GM21528 (cell line): Measurements from ENCODE around the gene SSR2.

Experiments
- ATAC-seq: cut with Tn5 transposase; IDR thresholded peaks from one replicate; pipeline ENCODE4 v1.9.1; 2021; ENCODE audit warnings: mild to moderate bottlenecking, moderate library complexity; ENCODE audit not compliant: unreplicated experiment, low FRiP score

Gene SSR2

DNA sequence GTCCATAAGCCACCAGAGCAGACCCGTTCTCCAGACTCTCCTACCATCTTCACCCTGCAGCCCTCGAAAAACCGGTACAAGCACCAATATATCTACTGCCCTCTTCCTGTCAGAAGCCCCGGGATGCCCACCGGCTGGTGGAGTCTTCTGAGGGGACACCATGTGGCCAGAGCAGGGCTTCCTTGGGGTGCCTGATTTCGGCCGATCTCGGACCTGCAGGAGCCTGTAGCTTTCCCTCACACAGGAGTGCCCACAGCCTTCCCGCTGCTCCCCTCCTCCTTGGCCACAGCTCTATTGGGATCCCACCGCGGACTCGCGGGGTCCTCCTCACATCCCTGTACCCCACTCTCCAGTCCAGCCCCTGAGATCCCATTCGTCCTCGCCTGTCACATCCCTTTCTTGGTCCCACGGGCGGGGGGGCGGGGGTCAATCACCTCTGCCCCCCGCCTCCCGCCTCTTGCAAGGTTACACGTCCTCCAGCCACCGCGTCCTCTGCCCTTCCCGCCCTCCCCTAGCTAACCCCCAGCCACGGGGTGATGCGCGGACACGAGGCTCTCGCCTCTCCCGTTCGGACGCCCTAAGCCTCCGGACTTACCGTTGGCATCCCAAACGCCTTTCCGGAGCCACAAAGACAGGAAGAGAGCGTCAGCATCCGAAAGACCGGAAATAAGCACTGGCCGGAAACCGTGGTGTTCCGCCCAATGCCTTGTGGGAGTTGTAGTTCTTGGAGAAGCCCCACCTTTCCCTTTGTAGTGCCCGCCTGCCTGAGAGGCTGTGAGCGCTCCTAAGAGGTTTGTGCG lies at the start of gene SSR2:
SSR2 (minus strand) TSS at position 659 of the 800 bp plus-strand sequence. CDS start 784 bp downstream, outside the sequence.
- ATAC-seq: peak; percentile 94

DNA sequence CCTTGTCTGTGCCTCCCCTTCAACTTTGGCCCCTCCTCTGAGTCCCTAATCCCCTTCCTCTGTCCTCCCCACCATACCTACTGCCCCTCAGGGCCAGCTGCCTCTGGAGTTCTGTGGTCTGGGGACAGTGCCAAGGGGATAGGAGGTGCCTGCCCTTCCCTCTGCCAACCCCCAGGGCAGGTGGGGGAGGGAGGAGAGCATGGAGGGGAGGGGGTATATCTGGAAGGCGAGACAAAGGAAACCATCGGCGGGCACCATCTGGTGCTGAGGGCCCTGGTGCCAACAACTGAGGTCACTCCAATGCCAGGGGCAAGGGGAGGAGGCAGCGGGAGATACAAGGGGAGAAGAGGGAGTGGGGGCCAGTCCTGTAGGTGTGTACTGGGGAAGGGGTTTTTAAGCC lies 49.8 kb upstream of the SSR2 start:
- ATAC-seq: no peak

DNA sequence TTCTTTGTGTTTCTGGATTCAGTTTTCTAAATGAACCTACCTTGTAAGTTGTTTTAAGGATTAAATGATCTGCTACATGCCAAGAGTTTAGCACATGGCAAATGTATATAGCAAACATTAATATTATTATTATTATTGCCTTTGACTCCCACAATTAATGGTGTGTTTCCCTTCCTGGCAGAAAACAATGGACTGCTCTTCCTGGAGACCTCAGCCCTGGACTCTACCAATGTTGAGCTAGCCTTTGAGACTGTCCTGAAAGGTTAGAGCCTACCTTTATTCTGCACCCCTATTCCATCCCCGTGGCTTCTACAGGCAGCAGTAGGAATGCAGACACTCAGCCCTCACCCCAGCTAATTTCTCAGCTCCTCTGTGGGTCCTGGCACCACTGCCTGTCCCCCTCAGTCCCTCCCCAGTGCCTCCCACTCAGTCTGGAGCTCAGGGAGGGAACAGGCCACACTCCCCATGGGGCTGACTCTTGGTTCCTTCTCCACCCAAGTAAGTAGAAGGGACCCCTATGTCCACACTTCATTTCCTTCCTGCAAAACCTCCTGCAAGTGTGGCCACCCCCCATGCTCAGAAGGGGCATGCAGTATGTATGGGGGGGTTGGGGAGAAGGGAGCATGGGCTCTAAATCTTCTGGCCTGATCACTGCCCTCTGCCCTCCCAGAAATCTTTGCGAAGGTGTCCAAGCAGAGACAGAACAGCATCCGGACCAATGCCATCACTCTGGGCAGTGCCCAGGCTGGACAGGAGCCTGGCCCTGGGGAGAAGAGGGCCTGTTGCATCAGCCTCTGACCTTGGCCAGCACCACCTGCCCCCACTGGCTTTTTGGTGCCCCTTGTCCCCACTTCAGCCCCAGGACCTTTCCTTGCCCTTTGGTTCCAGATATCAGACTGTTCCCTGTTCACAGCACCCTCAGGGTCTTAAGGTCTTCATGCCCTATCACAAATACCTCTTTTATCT lies 49.0 kb upstream of the SSR2 start:
- ATAC-seq: no peak

DNA sequence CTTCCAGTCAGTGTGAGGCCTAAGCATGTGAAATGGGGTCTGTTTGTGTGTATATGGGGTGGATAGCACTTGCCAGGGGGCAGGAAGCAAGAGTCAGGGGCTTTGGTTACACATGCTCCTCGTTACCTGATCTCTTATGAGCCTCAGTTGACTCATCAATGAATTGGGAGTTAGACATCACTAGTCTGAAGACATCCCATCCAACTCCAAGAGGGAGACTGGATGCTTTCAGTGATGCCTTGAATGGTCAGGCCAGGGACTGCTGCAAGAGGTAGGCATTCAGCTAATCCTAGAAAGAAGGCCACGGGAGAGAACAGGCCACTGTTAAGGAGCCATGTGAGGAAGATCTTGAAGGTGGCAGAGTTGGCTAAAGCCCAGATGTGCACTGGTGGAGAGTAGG lies 46.5 kb upstream of the SSR2 start:
- no peak for ATAC-seq

DNA sequence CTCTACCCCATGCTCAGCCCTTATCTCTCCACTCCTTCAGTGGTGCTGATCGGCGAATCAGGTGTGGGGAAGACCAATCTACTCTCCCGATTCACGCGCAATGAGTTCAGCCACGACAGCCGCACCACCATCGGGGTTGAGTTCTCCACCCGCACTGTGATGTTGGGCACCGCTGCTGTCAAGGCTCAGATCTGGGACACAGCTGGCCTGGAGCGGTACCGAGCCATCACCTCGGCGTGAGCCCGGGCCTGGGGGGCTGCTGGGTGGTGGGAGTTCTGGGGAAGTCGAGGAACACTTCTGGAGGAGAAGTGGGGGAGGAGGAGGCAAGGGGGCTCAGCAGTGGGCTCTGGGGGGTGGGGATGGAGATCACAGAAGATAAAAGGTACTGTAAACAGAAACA lies 45.1 kb upstream of the SSR2 start:
- no peak for ATAC-seq

DNA sequence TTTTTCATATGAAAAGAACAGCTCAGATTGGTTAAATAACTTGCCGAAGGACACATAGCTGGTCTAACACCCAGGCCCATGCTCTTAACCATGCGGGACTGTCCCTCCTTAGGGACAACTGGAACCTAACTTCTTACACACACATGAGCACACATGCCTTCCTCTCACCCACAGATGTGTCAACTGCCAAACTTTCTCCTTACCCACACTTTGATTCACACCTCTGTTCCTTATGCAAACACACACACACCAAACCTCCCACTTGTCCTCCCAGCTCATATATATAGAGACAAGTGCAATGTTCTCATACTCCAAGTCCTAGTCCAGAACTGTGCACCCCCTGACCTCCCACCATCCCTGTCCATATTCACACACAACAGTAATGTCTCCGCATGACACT lies 44.5 kb upstream of the SSR2 start:
- no peak for ATAC-seq

DNA sequence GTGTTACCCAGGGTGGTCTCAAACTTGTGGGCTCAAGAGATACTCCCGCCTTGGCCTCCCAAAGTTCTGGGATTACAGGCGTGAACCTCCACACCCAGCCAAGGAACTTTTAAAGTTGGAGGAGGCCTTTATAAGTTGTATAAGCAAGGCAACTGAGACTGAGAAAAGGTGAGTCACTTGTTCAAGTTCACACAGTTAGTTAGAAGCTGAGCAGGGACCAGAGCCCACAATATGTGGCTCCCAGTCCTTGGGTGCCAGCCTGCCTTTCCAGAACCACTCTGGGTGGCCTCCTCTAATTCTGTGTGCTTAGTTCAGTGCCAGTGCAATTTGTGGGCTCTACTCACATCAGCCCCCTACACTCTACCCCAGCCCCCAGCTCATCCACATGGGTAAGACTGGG lies 43.9 kb upstream of the SSR2 start:
- ATAC-seq: no peak

DNA sequence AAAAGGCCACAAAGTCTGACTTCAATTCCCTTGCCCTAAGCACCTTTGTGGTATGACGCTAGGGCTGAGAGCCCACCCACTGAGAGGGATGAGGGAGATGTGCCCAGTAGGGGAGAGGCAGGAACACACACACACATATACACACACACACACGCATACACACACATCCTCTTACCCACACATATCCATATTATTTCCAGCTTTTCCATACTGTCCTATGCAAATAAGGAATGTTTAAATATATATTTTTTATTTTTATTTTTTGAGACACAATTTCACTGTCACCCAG lies 43.2 kb upstream of the SSR2 start:
- no peak for ATAC-seq

DNA sequence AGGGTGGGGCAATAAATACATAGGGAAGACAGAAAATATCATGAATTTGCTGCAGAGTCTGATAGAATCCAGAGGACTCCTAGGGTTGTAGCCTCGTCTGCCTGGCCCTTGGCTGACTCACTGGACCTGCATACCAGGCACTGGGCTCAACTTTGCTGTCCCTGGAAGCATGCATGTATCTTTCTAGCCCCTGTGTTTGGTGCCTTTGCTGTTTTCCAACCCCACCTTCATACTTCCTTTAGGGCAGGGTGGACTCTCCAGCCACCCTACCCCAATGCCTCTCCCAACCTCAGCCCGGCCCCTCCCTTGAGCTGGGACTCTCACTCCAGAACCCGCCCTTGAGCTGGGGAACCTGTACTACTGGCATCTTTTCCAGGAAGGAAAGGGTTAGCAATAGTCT lies 41.4 kb upstream of the SSR2 start:
- no peak for ATAC-seq

DNA sequence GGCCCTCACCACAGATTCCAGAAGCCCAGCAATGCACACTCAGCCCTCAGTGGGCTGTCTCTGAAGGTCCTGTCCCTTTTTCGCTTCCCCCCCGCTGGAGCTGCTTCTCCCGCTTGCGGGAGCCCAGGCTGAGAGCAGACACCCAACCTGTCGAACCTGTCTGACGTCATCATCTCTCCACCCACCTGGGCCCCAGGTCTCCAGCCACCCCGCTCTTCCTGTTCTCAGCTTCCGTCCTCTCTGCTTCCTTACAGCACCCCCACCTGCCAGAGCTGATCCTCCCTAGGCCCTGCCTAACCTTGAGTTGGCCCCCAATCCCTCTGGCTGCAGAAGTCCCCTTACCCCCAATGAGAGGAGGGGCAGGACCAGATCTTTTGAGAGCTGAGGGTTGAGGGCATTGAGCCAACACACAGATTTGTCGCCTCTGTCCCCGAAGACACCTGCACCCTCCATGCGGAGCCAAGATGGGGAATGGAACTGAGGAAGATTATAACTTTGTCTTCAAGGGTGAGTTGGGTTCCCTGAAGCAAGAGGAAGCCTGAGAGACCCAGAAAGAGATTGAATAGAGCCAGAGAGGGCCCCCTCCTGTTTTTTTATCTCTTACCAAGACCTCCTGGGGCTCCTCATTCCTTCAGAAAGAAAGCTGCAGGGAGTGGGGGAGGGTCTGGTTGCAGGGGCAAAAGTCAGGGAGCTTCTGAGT lies 40.3 kb upstream of the SSR2 start, which contains the start of gene RAB25:
RAB25 (plus strand) TSS at position 224 of the 700 bp plus-strand sequence; CDS start at position 465, 241 bp downstream.
- no peak for ATAC-seq

DNA sequence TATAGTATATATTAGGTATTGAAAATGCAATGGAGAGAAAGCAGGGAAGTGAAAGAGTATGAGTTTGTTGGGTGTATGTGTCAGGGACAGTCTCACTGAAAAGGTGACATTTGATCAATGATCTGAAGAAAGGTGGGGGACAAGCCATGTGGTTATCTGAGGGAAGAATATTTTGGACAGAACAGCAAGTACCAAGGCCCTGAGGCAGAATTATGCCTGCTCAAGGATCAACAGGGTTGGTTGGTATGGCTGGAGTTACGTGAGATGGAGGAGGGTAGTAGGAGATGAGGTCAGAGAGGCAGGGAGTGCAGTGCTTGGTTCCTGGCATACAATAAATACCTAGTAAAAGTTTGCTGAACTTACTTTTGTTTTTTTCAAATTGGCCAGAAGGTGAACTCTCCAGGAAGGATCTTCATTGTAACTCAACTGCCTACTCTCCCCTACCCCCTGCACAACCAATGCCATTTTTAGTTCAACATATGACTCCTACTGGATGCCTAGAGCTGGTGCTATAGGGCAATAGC lies 35.6 kb upstream of the SSR2 start:
- ATAC-seq: no peak

DNA sequence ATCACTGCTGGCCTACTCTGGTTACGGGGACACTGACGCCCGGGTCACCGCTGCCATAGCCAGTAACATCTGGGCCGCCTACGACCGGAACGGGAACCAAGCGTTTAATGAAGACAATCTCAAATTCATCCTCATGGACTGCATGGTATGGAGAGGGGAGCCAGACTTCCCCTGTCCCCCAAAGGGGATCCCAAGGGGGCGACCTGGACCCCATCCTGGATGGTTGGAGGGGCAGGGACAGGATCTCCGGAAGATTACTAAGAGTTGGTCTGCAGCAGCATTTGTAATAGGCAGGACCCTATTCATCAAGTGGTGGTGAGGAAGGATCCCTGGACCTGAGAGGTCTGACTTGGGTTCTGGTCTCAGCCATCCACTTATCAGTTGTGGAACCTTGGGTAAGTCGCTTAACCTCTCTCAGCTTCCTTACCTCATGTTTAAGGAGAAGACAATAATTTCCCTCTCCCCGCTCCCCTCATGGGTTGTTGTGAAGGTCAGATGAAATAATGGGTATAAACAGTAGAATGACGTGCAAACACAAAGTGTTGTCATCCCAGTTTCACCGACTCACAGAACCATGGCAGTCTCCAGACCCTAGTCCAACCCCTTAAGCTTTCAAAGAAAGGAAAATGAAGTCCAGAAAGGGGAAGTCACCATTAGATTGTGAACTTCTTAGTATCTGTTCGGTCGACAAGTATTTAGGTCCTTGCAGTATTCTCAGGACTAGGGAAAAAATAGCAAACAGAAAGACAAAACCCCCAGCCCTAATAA lies 34.7 kb upstream of the SSR2 start:
- ATAC-seq: no peak

DNA sequence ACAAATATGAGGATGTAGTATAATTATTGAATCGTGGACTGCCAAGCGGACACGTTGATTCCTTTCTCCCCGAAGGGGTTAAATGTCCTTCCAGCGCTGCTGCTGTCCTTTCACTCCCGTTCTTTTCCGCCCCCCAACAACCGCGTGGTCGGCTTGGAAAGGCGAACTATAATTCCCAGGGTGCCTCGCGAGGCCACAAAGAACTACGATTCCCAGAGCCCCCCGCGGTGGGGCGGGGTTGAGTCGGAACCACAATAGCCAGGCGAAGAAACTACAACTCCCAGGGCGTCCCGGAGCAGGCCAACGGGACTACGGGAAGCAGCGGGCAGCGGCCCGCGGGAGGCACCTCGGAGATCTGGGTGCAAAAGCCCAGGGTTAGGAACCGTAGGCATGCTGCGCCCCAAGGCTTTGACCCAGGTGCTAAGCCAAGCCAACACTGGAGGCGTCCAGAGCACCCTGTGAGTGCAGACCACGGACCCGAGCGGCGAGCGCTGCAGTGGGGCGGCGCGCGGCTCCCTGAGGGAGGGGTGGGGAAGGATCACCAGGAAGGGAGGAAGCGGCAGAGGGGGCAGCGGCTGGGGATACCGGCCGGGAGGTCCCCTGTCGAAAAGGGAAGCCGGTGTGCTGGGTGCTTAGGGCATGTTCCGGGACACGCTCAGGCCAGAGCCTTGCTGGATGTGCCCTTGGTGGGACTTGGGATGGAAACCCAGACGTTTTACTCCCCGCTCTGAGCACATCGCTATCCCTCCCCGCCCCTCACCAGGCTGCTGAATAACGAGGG lies 33.9 kb upstream of the SSR2 start, which contains the start of gene LAMTOR2:
LAMTOR2 (plus strand) TSS at position 283 of the 781 bp plus-strand sequence; CDS start at position 391, 108 bp downstream.
- peak; percentile 64 for ATAC-seq

DNA sequence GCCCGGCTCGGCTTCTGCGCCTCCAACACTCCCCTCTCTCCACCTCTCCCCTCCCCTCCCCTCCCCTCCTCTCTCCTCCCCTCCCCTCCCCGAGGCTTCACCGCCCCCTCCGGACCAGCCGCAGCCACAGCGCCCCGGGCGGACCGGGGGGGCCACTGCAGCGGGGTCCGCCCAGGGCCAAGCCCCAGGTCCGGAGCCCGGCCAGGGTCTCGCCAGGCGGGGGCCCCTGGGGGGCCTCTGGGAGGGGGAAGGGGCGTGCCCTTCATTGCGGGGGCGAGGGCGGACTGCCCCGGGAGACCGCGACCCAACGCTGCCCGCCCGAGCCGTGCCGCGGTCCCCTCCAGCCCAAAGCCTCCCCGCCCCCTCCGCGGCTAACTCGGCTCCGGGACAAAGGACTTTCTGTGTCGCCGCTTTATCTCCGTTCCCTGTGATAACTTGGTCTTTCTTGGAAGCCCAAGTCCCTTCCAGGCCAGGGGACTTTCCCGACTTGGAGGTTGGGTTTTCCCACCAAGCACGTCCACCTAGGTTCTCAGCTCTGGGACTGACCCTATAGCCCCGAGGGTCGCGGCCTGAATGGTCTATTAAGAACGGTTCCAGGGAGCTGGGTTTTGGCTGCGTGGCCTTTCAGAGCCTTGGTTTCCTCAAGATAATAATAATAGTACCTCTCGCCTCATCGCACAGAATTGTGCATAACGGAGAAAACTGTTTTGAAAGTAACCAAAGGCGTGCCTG lies 33.2 kb upstream of the SSR2 start, which contains the start of gene UBQLN4:
UBQLN4 (minus strand) TSS at position 31 of the 732 bp plus-strand sequence. CDS start 97 bp downstream, outside the sequence.
- ATAC-seq: peak; percentile 46

DNA sequence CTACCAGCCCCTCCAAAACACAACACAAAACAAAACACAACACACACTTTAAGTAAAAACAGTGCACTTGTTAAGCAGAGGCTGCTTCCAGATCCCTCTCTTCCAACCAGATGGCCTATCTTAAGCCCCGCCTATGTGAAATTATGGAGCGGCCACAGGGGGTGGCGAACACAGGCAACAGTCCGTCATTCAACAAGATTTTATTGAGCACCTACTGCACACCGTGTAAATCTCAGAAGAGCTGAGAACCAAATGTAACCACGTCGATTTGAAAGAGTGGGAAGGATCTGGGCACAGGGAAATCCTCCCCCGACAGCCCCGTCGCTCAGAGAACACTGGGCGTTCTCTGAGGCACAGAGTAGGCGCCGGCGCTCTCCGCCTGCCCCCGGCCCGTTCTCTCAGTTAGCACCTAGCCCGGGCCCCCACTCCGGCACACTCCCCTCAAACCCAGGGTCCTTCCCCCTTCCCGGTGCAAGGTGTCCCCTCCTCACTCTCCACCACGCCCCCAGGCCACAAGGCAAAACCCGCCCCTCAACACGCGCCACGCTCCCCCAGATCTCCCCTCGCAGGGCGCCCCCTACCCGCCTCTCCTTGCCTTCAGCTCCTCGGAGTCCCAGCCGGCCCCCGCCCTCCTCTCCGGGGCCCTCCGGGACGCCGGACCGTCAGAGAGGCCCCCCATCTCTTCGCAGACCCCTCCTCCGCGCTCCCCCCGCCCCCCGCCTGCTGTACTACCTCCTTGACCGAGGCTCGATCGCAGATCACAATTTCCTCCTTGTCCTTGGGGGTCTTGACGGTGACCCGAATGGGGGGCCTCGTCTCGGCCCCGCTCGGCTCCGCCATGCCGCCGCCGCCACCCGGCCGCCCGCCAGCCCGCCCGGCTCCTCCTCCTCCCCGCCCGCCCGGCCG lies 32.4 kb upstream of the SSR2 start:
- ATAC-seq: no peak

DNA sequence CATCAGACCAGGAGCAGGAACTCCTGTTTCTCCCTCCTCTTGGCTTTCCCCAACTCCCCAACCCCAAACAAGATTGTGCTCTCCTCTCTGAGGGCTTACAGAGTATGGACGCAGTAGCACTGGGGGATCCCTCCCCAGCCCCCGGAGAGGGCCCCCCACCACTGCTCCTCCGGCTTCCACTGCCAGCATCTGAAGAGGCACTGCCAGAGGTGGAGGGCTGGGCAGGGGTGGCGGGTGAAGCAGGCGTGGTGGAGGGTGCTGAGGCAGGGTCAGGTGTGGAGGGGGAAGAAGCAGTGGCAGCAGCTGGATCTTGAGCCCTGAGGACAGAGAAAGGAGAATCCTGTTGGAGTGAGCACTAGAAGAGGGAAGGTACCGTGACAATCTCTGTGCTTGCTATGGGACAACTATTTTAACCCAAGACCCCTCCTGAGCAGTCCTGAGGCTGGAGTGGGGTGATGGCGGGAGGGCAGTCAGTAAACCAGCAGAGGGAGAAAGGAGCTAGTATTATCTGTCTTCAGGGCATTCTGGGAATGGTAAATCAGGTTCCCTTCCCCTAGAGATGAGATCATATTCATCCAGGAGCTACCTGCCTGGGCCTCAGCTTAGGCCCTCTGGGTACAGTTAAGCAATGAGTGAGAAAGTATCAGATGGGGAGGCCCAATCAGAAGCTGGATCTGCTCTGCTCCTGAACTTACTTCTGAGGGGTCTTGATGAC lies 30.4 kb upstream of the SSR2 start:
- no peak for ATAC-seq

DNA sequence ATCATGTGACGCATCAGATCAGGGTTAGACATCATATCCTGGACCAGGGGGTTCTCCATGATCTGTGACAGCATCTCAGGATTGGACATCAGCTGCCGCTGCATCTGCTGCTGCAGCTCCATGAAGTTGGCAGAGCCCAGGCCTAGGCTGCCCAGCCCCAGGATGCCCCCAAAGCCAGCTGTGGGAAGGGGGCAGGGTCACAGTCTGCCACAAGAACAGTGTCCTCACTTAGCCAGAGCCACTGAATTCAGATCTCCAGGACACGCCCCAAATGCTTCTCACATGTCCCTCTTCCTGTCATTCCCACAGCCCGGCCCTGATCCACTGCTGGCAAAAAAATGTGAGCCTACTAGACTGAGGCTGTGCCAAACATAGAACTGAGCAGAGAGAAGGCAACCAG lies 29.6 kb upstream of the SSR2 start:
- no peak for ATAC-seq
